HT1080 (cell line): ENCODE measurements around the gene GPC6. TPM values are rescaled to one million over a fixed set of nuclear protein-coding genes. Genes with fewer than 3 reads are reported as not detected.
A peak's percentile ranks its signal among the peaks of the same experiment; 100 is the strongest.

ENCODE experiments used
- DNase-seq: peaks from one replicate; pipeline ENCODE4 v3.0.0-alpha.2; 2015; ENCODE audit warnings: low read depth
- total RNA-seq: library from RNA; depleted of rRNA; stranded (reverse); fragments of >200 nt; shearing (Covaris generic); gene quantifications from 2 replicates; pipeline ENCODE4 v1.2.3, GENCODE V29; 2014

The GPC6 gene
- total RNA-seq, 1 experiment from 2014 or later = 9.0 TPM

- peak; percentile 91 for DNase-seq
These were observed 1006.8 kb downstream of the GPC6 start for GRCh38 chr13:94233401-94233800.

- no peak for DNase-seq
These were observed 1007.2 kb downstream of the GPC6 start for GRCh38 chr13:94233837-94234236.

- DNase-seq = no peak
These were observed 1008.1 kb downstream of the GPC6 start for GRCh38 chr13:94234738-94235137.

GRCh38 chr13:94236132-94236531 is 1009.5 kb downstream of the GPC6 start:
- DNase-seq = no peak

GRCh38 chr13:94236872-94237271 is 1010.3 kb downstream of the GPC6 start:
- peak; percentile 34 for DNase-seq

GRCh38 chr13:94239135-94239534 is 1012.5 kb downstream of the GPC6 start:
- peak; percentile 82 for DNase-seq

- DNase-seq = no peak
These were observed 1015.9 kb downstream of the GPC6 start for GRCh38 chr13:94242554-94242953.

- DNase-seq = no peak
These were observed 1016.9 kb downstream of the GPC6 start for GRCh38 chr13:94243551-94243950.

- no peak for DNase-seq
These were observed 1019.9 kb downstream of the GPC6 start for GRCh38 chr13:94246495-94246894.

GRCh38 chr13:94247890-94248289 is 1021.3 kb downstream of the GPC6 start:
- DNase-seq = no peak

GRCh38 chr13:94248454-94249228 is 1022.0 kb downstream of the GPC6 start:
- DNase-seq = no peak

GRCh38 chr13:94249512-94249911 is 1022.9 kb downstream of the GPC6 start:
- DNase-seq = peak; percentile 87

GRCh38 chr13:94251831-94252608 is 1025.4 kb downstream of the GPC6 start:
- no peak for DNase-seq

GRCh38 chr13:94254737-94255136 is 1028.1 kb downstream of the GPC6 start:
- no peak for DNase-seq

- no peak for DNase-seq
These were observed 1030.1 kb downstream of the GPC6 start for GRCh38 chr13:94256721-94257120.

- no peak for DNase-seq
These were observed 1033.4 kb downstream of the GPC6 start for GRCh38 chr13:94259984-94260383.

- no peak for DNase-seq
These were observed 1034.6 kb downstream of the GPC6 start for GRCh38 chr13:94261163-94261562.

GRCh38 chr13:94263038-94263437 is 1036.4 kb downstream of the GPC6 start:
- DNase-seq = no peak

- DNase-seq = no peak
These were observed 1041.2 kb downstream of the GPC6 start for GRCh38 chr13:94267581-94268366.

- peak; percentile 22 for DNase-seq
These were observed 1042.1 kb downstream of the GPC6 start for GRCh38 chr13:94268661-94269060.

GRCh38 chr13:94269557-94269956 is 1043.0 kb downstream of the GPC6 start:
- no peak for DNase-seq

GRCh38 chr13:94270556-94270955 is 1043.9 kb downstream of the GPC6 start:
- no peak for DNase-seq
